ENCODE results near the gene GMFB.

- TF ChIP-seq, protein P1, sequence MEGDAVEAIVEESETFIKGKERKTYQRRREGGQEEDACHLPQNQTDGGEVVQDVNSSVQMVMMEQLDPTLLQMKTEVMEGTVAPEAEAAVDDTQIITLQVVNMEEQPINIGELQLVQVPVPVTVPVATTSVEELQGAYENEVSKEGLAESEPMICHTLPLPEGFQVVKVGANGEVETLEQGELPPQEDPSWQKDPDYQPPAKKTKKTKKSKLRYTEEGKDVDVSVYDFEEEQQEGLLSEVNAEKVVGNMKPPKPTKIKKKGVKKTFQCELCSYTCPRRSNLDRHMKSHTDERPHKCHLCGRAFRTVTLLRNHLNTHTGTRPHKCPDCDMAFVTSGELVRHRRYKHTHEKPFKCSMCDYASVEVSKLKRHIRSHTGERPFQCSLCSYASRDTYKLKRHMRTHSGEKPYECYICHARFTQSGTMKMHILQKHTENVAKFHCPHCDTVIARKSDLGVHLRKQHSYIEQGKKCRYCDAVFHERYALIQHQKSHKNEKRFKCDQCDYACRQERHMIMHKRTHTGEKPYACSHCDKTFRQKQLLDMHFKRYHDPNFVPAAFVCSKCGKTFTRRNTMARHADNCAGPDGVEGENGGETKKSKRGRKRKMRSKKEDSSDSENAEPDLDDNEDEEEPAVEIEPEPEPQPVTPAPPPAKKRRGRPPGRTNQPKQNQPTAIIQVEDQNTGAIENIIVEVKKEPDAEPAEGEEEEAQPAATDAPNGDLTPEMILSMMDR (tag by site-specific recombination; IDR thresholded peaks at IDR 0.05), result no peak
- TF ChIP-seq ZNF274 (IDR thresholded peaks at IDR 0.05; ENCODE audit: low read length) (no peak), ZNF274 (tag by site-specific recombination; IDR thresholded peaks at IDR 0.05; ENCODE audit: borderline replicate concordance) (no peak), ZNF549 (tag by site-specific recombination; IDR thresholded peaks at IDR 0.05) (no peak), ZFHX2 (tag by site-specific recombination; conservative IDR thresholded peaks at IDR 0.05) (no peak), ZNF791 (tag by site-specific recombination; IDR thresholded peaks at IDR 0.05) (no peak), ZBTB20 (tag by site-specific recombination; IDR thresholded peaks at IDR 0.05) (no peak), MEIS1 (CRISPR knock-in tag; IDR thresholded peaks at IDR 0.05; ENCODE audit: borderline replicate concordance) (no peak), PRDM10 (tag by site-specific recombination; IDR thresholded peaks at IDR 0.05) (no peak)
- TF ChIP-seq, protein P2, sequence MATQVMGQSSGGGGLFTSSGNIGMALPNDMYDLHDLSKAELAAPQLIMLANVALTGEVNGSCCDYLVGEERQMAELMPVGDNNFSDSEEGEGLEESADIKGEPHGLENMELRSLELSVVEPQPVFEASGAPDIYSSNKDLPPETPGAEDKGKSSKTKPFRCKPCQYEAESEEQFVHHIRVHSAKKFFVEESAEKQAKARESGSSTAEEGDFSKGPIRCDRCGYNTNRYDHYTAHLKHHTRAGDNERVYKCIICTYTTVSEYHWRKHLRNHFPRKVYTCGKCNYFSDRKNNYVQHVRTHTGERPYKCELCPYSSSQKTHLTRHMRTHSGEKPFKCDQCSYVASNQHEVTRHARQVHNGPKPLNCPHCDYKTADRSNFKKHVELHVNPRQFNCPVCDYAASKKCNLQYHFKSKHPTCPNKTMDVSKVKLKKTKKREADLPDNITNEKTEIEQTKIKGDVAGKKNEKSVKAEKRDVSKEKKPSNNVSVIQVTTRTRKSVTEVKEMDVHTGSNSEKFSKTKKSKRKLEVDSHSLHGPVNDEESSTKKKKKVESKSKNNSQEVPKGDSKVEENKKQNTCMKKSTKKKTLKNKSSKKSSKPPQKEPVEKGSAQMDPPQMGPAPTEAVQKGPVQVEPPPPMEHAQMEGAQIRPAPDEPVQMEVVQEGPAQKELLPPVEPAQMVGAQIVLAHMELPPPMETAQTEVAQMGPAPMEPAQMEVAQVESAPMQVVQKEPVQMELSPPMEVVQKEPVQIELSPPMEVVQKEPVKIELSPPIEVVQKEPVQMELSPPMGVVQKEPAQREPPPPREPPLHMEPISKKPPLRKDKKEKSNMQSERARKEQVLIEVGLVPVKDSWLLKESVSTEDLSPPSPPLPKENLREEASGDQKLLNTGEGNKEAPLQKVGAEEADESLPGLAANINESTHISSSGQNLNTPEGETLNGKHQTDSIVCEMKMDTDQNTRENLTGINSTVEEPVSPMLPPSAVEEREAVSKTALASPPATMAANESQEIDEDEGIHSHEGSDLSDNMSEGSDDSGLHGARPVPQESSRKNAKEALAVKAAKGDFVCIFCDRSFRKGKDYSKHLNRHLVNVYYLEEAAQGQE (tag by site-specific recombination; IDR thresholded peaks at IDR 0.05), result no peak
- TF ChIP-seq, protein P3, sequence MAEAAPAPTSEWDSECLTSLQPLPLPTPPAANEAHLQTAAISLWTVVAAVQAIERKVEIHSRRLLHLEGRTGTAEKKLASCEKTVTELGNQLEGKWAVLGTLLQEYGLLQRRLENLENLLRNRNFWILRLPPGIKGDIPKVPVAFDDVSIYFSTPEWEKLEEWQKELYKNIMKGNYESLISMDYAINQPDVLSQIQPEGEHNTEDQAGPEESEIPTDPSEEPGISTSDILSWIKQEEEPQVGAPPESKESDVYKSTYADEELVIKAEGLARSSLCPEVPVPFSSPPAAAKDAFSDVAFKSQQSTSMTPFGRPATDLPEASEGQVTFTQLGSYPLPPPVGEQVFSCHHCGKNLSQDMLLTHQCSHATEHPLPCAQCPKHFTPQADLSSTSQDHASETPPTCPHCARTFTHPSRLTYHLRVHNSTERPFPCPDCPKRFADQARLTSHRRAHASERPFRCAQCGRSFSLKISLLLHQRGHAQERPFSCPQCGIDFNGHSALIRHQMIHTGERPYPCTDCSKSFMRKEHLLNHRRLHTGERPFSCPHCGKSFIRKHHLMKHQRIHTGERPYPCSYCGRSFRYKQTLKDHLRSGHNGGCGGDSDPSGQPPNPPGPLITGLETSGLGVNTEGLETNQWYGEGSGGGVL (tag by site-specific recombination; IDR thresholded peaks at IDR 0.05), result no peak
Measured at GRCh38 chr14:54459106-54459505, 29.7 kb downstream of the GMFB start.
